Endothelial cell of umbilical vein (primary cell): ENCODE data around the gene KCNS1. TPM values are rescaled to one million over a fixed set of nuclear protein-coding genes. Genes with fewer than 3 reads are reported as not detected.

Experiments
- BruUV-seq: library from RNA; stranded (reverse); fragments of 400-500 nt; replicated peaks from 2 replicates; lab custom pipeline; 2021; lab: Mats Ljungman, UMichigan
- CTCF ChIA-PET: fragments of 300-600, 350-600 bp; sonication (Branson Sonifier 250); formaldehyde crosslinking; loops from one replicate; lab custom pipeline; 2021; ENCODE audit warnings: antibody characterized with exemption, inconsistent platforms; lab: Charles Lee
- POLR2A ChIA-PET: fragments of 300-600, 350-600 bp; sonication (Branson Sonifier 250); formaldehyde crosslinking; loops from one replicate; lab custom pipeline; 2021; ENCODE audit warnings: antibody characterized with exemption, inconsistent platforms; lab: Charles Lee
- DNase-seq: peaks from one replicate; pipeline ENCODE4 v3.0.0-alpha.2; 2011; ENCODE audit warnings: low read depth, low spot score
- FAIRE-seq: peaks from 2 replicates; lab custom pipeline; 2011; peaks lifted over from hg19 to GRCh38; lab: Jason Lieb, UNC
- H2AFZ ChIP-seq: 2 replicates; pipeline ENCODE4 v1.6.0; 2012; ENCODE audit warnings: low read depth, low read length, control low read depth, inconsistent platforms
- H3K27ac ChIP-seq: 2 replicates; pipeline ENCODE4 v1.5.1; 2011; ENCODE audit warnings: low read depth, mild to moderate bottlenecking, control low read depth, low read length, moderate library complexity; ENCODE audit not compliant: insufficient read depth
- H3K27me3 ChIP-seq, 2 experiments: 2 replicates each; pipeline versions ENCODE4 v1.6.0 to v1.6.1; 2011; ENCODE audit warnings: low read length in 2 of 2, mixed read lengths in 1 of 2; ENCODE audit not compliant: control insufficient read depth in 2 of 2, insufficient read depth in 2 of 2
- H3K36me3 ChIP-seq, 2 experiments: 2 replicates in 1 of 2; 3 replicates in 1 of 2; pipeline ENCODE4 v1.5.1; 2011; ENCODE audit warnings: low read length in 2 of 2, mild to moderate bottlenecking in 1 of 2, moderate library complexity in 1 of 2; ENCODE audit not compliant: control insufficient read depth in 2 of 2, insufficient read depth in 2 of 2; ENCODE audit errors: extremely low read depth in 1 of 2
- H3K4me1 ChIP-seq: 3 replicates; pipeline ENCODE4 v1.5.1; 2011; ENCODE audit warnings: mild to moderate bottlenecking, low read length; ENCODE audit not compliant: control insufficient read depth, insufficient read depth; ENCODE audit errors: extremely low read depth
- H3K4me2 ChIP-seq: 2 replicates; pipeline ENCODE4 v1.6.1; 2011; ENCODE audit warnings: low read length, control low read depth, mixed read lengths; ENCODE audit not compliant: insufficient read depth
- H3K4me3 ChIP-seq, 3 experiments: fragments of 200-600 bp in 1 of 3; sonication (generic), shearing (Covaris generic) in 1 of 3; replicated peaks in 1 of 3; 2 replicates each; pipeline ENCODE4 v1.5.1; 2011 to 2016; ENCODE audit warnings: control low read depth in 3 of 3, low read length in 3 of 3, mild to moderate bottlenecking in 2 of 3, inconsistent platforms in 1 of 3, low read depth in 1 of 3, moderate library complexity in 1 of 3; ENCODE audit not compliant: insufficient read depth in 1 of 3
- H3K79me2 ChIP-seq: 2 replicates; pipeline ENCODE4 v1.6.0; 2012; ENCODE audit warnings: low read length, inconsistent platforms; ENCODE audit not compliant: control insufficient read depth, insufficient read depth
- H3K9ac ChIP-seq: replicated peaks from 2 replicates; pipeline ENCODE3; 2011; ENCODE audit warnings: low read length, control low read depth; ENCODE audit not compliant: insufficient read depth; ENCODE audit errors: extremely low read depth
- H3K9me1 ChIP-seq: replicated peaks from 3 replicates; pipeline ENCODE4 v1.6.0; 2011; ENCODE audit warnings: mild to moderate bottlenecking, low read length; ENCODE audit not compliant: control insufficient read depth, insufficient read depth; ENCODE audit errors: extremely low read depth
- H3K9me3 ChIP-seq: replicated peaks from 2 replicates; pipeline ENCODE4 v1.5.1; 2012; ENCODE audit warnings: low read length, inconsistent platforms; ENCODE audit not compliant: control insufficient read depth, insufficient read depth
- H4K20me1 ChIP-seq: replicated peaks from 2 replicates; pipeline ENCODE3; 2011; ENCODE audit warnings: mild to moderate bottlenecking, low read length; ENCODE audit not compliant: control insufficient read depth, insufficient read depth; ENCODE audit errors: extremely low read depth
- CTCF ChIP-seq, 2 donors: IDR thresholded peaks; 1 replicate in 1 of 2; 2 replicates in 1 of 2; pipeline ENCODE4 v1.5.1; 2011; ENCODE audit warnings: low read length in 2 of 2, mild to moderate bottlenecking in 2 of 2, moderate library complexity in 2 of 2, control low read depth in 1 of 2, inconsistent platforms in 1 of 2, low read depth in 1 of 2; ENCODE audit not compliant: insufficient read depth in 1 of 2; ENCODE audit errors: extremely low read depth in 1 of 2
- EZH2 ChIP-seq: IDR thresholded peaks from 2 replicates; pipeline ENCODE4 v1.6.1; 2012; ENCODE audit warnings: borderline replicate concordance, low read depth, mild to moderate bottlenecking, moderate library complexity, low read length, inconsistent platforms; ENCODE audit not compliant: severe bottlenecking
- FOS ChIP-seq: IDR thresholded peaks from 2 replicates; pipeline ENCODE4 v1.6.1; 2011; ENCODE audit warnings: mild to moderate bottlenecking, low read length, moderate library complexity, borderline replicate concordance; ENCODE audit not compliant: insufficient read depth
- MAX ChIP-seq: IDR thresholded peaks from 2 replicates; pipeline ENCODE4 v1.6.1; 2011; ENCODE audit not compliant: insufficient read depth, insufficient read length
- MYC ChIP-seq: IDR thresholded peaks from one replicate; pipeline ENCODE4 v1.6.1; 2011; ENCODE audit warnings: mild to moderate bottlenecking, low read depth, low read length
- POLR2A ChIP-seq: IDR thresholded peaks from 2 replicates; pipeline ENCODE4 v1.6.1; 2012; ENCODE audit warnings: low read depth, mild to moderate bottlenecking, control low read depth, low read length
- POLR2AphosphoS5 ChIP-seq: IDR thresholded peaks from 2 replicates; pipeline ENCODE4 v1.6.1; 2012; ENCODE audit warnings: low read depth, mild to moderate bottlenecking, control low read depth, low read length, moderate library complexity; ENCODE audit not compliant: insufficient read depth
- dilution Hi-C: fragments of 300-500 bp; cut with MboI; formaldehyde crosslinking; loops from one replicate; pipeline ENCODE4 v1.15.0; 2019; ENCODE audit warnings: low sequenced_read_pairs; ENCODE audit not compliant: extremely low pct_ligation_motif_present
- intact Hi-C: fragments of 100-400 bp; cut with micrococcal nuclease; formaldehyde crosslinking; loops from one replicate; pipeline ENCODE4 v1.10.0; 2022
- polyA plus RNA-seq, 4 experiments: library from polyadenylated mRNA; depleted of rRNA in 3 of 4; stranded (reverse) in 3 of 4; unstranded in 1 of 4; fragments of >200 nt; gene quantifications; 2 replicates each; pipeline versions ENCODE4 v1.2.1 to v1.2.3, GENCODE V29; 2011 to 2012; ENCODE audit warnings: missing spikeins in 1 of 4
- total RNA-seq: library from RNA; stranded (reverse); gene quantifications from 2 replicates; pipeline ENCODE4 v1.2.3, GENCODE V29; 2021

The KCNS1 gene
- total and polyA plus RNA-seq, 2 donors (not counting 3 experiments of a cell fraction or from before 2014, with no cell fraction given) = 0.14 to 0.29 TPM

- dilution Hi-C loops = no loop called here
- FAIRE-seq = no peak
- peaks cover 19% of the 10 kb centered on the region for H3K4me1 ChIP-seq
- no peaks in the 10 kb centered on the region for H3K9me1 ChIP-seq
- no peak overlapping the region for H3K4me3 ChIP-seq
- H3K27ac ChIP-seq = no peak overlapping the region
- DNase-seq = no peak
- H3K27me3 ChIP-seq = no peaks in the 10 kb centered on the region
- intact Hi-C loops = loop anchor here (1.0 kb wide), 1 partner anchor 132 kb away; no protein-coding TSS in a partner anchor
- H3K79me2 ChIP-seq = peaks cover 1% of the 10 kb centered on the region
- no peaks in the 10 kb centered on the region for H3K36me3 ChIP-seq
- ChIA-PET CTCF (interaction anchor here (1.0 to 5.2 kb wide), 24 partner anchors 10 to 284 kb away, joined by 3 to 411 read pairs (median 14); partner anchors contain the start of genes KCNS1, WFDC12, WFDC5 and YWHAB), POLR2A (no interaction called here)
- no peaks in the 10 kb centered on the region for H3K9me3 ChIP-seq
- TF ChIP-seq EZH2 = no peak
- no peak for TF ChIP-seq FOS
- TF ChIP-seq MAX = no peak
- no peak for TF ChIP-seq POLR2AphosphoS5
- TF ChIP-seq CTCF (IDR thresholded peaks at IDR 0.05; ENCODE audit: extremely low read depth in 1 of 2, insufficient read depth in 1 of 2, low read depth in 1 of 2, low read length in 2 of 2) = no peak
- TF ChIP-seq MYC = no peak
- no peak for TF ChIP-seq POLR2A
- H4K20me1 ChIP-seq = no peaks in the 10 kb centered on the region
- no peak overlapping the region for H2AFZ ChIP-seq
- H3K9ac ChIP-seq = no peak overlapping the region
- no peak overlapping the region for H3K4me2 ChIP-seq
- no TSS peak for BruUV-seq
These were observed 57.9 kb downstream of the KCNS1 start for GRCh38 chr20:45042978-45043377.

Other genes starting within 250 kb of the KCNS1 start
- 255 and 256 TPM in 2 replicates for gene YWHAB, start 215.4 kb downstream of the KCNS1 start, total RNA-seq
- 45.9 and 65.9 TPM in 2 replicates for gene YWHAB, start 215.4 kb downstream of the KCNS1 start, polyA plus RNA-seq
- 7.5 and 7.8 TPM in 2 replicates for gene PABPC1L, start 191.1 kb downstream of the KCNS1 start, total RNA-seq
- 12.6 and 14.2 TPM in 2 replicates for gene PABPC1L, start 191.1 kb downstream of the KCNS1 start, polyA plus RNA-seq
- gene TOMM34, start 140.7 kb downstream of the KCNS1 start, total RNA-seq = 37.0 and 44.2 TPM in 2 replicates
- 36.3 and 36.9 TPM in 2 replicates for gene TOMM34, start 140.7 kb downstream of the KCNS1 start, polyA plus RNA-seq
- gene STK4, start 134.6 kb downstream of the KCNS1 start, total RNA-seq = 28.2 and 29.6 TPM in 2 replicates
- gene STK4, start 134.6 kb downstream of the KCNS1 start, polyA plus RNA-seq = 7.0 and 9.1 TPM in 2 replicates
- not detected in 2 replicates for gene WFDC5, start 14.0 kb upstream of the KCNS1 start, total RNA-seq
- not detected in 2 replicates for gene WFDC5, start 14.0 kb upstream of the KCNS1 start, polyA plus RNA-seq
- gene WFDC12, start 23.3 kb upstream of the KCNS1 start, total RNA-seq = not detected in 2 replicates
- gene WFDC12, start 23.3 kb upstream of the KCNS1 start, polyA plus RNA-seq = not detected in 2 replicates
- not detected in 2 replicates for gene PI3, start 73.8 kb upstream of the KCNS1 start, total RNA-seq
- not detected in 2 replicates for gene PI3, start 73.8 kb upstream of the KCNS1 start, polyA plus RNA-seq
- not detected in 2 replicates for gene SEMG1, start 105.9 kb upstream of the KCNS1 start, total RNA-seq
- gene SEMG1, start 105.9 kb upstream of the KCNS1 start, polyA plus RNA-seq = not detected in 2 replicates
- not detected in 2 replicates for gene SEMG2, start 120.2 kb upstream of the KCNS1 start, total RNA-seq
- not detected in 2 replicates for gene SEMG2, start 120.2 kb upstream of the KCNS1 start, polyA plus RNA-seq
- gene SLPI, start 153.4 kb upstream of the KCNS1 start, total RNA-seq = not detected in 2 replicates
- gene SLPI, start 153.4 kb upstream of the KCNS1 start, polyA plus RNA-seq = not detected in 2 replicates
- not detected in 2 replicates for gene RBPJL, start 205.7 kb upstream of the KCNS1 start, total RNA-seq
- gene RBPJL, start 205.7 kb upstream of the KCNS1 start, polyA plus RNA-seq = not detected in 2 replicates
- 0.14 TPM in 1 of 2 replicates, not detected in the other for gene MATN4, start 207.2 kb upstream of the KCNS1 start, total RNA-seq
- gene MATN4, start 207.2 kb upstream of the KCNS1 start, polyA plus RNA-seq = 0.10 and 0.11 TPM in 2 replicates
- gene SDC4, start 247.3 kb upstream of the KCNS1 start, total RNA-seq = 28.7 and 32.0 TPM in 2 replicates
- gene SDC4, start 247.3 kb upstream of the KCNS1 start, polyA plus RNA-seq = 23.1 and 26.3 TPM in 2 replicates